Right forelimb (tissue), 1 donor: ENCODE data around the gene HEATR5A.

Experiments
- DNase-seq: peaks from one replicate; pipeline ENCODE4 v3.0.0-alpha.2; 2018

The HEATR5A gene

DNA sequence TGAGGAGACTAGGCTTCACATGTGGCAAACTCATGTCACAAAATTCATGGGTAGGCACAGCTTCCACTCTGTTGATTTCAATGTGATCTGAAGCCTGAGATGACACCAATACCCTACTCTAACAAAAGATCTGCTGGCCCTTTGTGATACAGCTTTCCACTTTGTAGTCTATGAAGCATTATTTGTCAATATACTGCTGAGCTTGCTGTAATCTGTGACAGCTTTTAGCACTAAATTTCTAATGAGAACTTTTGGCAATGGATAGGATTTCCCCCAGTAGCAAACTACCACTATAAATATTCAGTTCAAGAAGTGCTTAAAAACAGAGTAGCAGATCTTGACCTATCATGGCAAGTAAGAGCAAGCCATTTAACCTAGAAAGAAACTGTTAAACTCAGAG, 5.6 kb upstream of the HEATR5A start:
- DNase-seq, result no peak

DNA sequence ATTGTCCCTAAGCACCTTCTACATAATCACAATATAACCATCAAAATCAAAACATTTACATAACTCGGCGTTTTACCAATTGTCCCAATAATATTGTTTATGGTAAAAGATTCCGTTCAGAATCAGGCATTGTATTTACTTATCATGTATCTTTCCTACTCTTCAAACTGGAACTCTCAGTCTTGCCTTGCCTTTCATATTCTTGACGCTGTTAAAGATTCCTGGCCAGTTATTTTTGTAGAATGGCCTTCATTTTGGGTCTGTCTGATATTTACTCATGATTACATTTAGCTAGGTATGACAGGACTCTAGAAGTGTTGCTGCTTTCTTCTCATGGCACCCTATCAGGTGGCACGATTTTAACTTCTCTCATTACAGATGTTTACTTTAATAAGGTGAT, 850 bp upstream of the HEATR5A start:
- no peak for DNase-seq

DNA sequence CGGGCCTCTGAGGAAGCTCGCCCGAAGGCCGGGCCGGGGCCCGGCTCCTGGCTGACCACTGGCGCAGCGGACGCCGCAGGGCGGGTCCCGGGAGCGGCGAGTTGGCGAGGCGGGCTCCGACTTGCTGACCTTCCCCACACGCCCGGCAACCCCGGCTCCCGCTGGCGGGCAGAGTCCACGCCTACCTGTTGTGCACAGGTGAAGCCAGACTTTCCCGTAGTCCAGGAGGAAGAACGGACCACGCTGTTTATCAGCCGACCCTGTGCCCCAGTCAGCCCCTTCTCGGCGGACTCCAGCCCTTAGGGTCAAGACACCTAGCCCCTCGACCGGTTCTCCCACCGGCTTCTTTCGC, 407 bp downstream of the HEATR5A start:
- peak; percentile 72 for DNase-seq

DNA sequence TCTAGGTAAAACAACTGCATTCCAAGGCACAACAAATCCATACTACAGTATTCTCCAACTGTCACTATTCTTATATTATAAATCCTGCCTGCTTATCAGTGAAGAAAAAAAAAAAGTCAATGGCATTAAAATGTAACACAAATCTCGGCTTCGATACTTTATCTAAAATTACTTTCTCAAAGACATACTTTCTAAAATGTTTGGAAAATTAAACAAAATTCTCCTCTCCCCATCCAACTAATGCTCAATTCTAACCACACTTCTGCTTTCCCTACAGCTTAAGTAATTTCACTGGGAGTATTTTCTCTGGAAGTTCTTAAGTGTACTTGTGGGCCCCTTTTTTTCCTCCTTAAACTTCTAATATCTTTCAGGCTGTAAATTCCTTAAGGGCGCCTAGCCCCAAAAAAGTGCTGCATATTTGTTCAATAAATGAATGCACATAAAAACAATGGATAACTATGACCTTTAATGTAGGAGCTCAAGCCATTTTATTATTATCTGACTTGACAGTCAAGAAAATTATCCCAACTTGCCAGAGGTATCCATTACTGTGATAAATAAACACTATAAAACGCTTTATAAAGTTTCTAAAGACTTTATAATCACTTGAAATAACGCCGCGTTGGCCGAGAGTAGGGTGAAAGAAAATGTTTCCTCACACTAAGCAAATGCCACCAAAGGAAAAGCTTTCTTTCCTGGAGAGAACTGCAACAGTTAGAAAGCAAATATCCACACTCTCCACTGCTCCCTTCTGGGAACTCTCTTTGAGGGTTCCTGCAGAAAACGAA, 977 bp downstream of the HEATR5A start:
- DNase-seq, result no peak

DNA sequence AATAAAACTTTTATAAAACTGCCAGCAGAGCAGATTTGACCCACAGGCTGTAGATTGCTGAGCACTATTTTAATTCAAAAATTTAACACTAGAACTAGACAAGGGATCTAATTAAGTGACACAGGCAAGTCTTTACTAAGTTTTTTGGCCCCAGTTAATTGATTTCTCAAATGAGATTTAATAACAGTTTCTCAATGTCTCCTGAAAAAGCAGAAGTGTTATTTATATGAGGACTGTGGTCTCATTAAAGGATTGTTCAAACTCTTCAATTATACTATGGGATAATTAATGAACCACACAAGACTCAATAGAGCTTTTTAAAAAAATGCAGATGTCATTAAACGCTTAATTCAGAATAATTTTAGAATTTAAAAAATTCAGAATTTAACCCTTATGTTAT, 1.9 kb downstream of the HEATR5A start:
- no peak for DNase-seq

DNA sequence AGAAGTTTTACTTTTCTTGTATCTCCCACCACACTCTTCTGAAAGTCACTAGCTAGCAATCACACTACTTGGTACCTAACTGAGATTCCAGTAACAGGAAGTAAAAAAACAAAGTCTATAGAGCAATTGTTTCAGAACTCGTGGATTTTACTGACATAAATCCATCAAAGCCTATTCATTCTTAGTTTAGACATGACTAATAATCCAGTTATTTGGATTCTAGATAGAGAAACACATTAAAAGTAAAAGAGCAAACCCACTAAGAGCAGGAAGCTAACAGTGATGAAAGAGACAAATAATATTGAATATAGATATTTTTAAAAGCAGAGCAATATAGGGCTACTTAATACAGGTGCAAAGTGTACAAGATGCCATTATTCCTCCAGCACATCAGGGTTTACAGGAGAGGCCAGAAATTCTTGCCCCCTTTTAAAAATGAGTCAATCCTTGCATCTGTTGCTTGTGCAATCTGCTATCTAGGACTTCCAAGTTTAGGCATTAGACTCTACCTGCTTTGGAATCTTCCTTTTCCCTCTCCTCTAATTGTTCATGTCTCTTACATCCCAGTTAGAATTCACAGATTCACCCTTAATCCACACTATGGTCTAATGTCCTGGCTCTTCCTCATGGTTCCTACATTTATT, 6.0 kb downstream of the HEATR5A start:
- no peak for DNase-seq

DNA sequence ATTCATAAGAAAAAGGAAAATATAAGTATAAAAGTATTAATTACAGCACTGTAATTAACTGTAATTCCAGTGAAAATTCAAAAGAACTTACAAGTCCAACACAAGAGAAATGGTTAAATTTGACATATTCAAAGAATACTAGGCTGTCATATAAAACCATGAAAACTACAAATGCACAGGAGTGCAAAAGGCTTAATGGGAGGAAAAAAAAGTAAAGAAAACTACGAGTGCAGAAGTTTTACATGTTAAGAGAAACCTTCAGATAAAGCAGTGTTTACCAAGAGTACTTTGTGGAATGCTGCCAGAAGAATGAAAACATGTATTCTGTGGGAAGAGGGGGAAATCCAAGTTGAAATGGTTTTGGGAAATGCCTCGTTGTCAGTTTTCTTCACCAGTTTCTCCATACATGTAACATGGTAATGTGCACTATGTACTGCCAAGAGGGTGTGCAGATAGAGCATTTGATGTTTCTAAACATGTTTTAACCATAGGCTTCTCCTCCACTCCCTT, 9.1 kb downstream of the HEATR5A start:
- DNase-seq, result no peak

DNA sequence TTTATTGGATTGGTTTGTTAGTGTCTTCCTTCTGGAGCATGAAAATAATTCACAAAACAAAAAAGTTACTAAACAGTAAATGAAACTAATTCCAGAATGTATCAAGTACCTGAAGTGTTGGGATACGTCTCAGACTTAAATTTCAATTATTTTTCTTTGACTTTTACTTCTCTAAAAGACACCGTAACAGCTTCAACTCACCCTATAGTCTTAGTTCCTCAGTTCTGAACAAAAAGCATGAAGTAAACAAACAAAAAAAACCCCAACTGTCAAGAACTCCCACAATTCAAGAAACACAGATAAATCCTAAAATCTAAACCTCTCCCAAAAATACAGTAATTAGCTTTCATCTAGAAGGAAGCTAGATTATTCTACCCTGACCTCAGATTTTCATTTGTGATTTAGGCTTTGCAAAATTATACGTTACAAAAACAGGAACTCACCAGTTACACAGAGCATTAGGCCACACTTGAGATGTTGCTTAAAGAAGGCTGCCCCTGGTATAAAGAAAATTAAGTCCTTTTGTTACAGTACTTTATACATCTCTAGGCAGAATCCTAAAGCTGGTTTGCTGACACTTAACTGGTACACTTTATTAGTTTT, 10.2 kb downstream of the HEATR5A start:
- DNase-seq, result no peak

DNA sequence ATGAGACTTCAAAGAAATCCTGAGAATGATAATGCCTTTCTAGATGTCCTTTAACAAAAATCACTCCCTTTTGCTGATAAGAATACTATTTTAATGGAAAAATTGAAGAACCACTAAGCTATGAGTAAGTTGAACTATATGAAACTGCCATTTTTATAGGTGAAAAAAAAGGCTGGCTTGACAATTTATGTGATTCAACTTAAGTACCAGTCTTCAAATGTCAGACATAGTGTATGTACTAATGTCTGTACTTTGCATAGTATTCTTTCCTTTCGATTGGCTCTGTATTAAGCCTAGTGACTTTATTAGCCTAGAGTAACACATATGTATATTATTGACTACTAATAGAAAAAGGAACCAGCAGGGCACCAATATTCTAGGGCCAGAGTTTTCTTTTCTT, 11.9 kb downstream of the HEATR5A start:
- DNase-seq, result no peak

DNA sequence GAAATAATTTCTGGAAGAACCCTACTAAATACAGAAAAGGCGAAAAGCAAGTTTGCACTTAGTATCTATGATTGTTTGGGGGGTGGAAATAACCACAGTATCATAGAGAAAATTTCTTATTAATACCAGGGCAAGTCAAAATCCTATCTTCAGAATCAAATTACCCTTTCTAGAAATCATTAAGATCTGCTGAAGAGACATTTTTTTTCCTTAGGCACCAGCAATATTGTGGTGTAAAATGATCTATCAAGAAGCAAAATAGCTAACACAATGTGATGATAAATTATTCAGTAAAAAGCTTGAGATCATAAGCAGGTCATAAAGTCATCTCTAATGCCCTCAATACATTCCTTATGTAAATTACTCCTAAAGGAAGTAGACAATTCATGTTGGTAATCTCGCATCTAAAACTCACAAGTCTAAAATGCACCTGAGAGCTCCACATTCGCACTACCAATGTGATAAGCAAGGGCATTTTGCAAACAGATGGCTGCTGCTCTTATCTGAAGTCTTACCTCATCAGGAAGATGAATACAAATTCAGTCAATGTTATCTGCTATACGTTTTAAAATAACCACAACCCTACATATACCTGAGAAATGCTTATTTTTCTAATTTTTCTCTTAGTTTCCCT, 14.6 kb downstream of the HEATR5A start:
- DNase-seq, result no peak

DNA sequence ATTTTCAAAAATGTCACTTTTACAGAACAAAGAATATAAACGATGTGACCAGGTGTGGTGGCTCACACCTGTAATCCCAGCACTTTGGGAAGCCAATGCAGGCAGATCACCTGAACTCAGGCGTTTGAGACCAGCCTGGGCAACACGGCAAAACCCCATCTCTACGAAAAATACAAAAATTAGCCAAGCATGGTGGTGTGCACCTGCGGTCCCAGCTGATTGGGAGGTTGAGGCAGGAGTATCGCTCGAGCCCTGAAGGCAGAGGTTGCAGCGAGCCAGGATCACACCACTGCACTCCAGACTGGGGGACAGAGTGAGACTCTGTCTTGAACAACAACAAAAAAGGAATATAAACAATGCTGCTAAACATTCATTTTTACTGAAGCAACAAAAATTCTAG, 15.2 kb downstream of the HEATR5A start:
- no peak for DNase-seq

DNA sequence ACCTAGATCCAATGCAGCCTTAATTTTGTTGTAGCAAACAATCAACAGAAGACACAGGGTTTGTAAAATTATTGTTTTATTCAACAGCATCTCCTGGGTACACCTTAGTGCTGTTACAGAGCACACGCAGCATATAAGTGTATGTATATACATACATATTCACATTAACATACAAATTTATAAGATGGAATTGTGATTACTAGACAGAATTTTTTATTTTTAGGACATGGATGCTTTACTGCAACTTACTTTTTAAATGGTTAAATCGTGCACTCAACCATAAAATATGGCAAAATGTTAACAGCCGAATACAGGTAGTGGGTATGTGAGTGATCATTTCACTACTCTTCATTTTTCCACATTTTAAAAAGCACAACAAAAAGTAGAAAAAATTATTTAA, 16.6 kb downstream of the HEATR5A start:
- no peak for DNase-seq

DNA sequence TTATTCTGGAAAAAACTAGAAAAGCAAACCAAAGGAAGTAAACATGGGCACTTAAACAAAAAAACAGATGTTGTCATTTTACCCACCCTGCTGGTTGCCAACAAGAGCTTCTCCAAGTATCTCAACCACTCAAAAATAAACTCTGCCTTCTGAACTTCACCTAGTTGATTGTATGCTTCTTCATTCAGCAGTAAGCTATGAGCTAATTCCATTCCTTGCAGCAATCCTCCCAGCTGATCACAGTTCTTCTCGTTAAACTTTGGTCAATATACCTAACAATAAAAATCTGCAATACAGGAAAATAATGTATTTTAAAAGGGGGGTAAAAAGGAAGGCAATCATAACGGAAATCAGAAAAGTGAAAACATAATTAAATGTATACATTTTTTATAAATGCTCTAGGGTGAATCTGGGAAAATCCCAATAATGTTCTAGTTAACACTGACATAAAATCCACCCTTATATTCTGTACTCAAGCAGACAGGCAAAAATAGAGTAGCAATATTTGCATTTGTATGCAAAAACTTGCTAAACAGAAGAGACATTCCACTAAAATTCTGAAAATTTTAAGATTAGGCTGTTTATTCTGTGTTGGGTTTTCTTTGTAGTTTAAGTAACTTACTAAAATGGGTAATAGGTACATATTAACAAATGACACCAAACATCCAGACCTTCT, 17.4 kb downstream of the HEATR5A start:
- no peak for DNase-seq

DNA sequence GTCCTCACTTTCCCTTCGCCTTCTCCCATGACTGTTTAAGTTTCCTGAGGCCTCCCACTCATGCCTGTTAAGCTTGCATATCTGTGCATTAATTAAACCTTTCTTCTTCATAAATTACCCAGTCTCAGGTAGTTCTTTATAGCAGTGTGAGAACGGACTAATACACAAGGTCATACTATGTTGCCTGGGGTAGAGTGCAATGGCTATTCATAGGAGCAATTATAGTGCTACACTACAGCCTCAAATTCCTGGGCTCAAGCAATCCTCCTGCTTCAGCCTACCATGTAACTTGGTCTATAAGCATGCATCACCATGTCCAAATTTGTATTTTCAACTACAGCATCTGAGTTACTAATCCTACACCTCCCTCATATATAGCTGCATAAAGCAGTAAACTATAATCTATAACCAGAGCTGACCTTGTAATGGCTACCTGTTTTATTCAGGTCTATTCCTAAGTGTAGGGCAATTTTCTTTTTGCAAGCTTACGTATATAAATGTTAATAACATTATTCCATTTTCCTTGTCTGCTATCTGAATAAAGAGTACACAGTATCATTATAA, 18.9 kb downstream of the HEATR5A start:
- no peak for DNase-seq

DNA sequence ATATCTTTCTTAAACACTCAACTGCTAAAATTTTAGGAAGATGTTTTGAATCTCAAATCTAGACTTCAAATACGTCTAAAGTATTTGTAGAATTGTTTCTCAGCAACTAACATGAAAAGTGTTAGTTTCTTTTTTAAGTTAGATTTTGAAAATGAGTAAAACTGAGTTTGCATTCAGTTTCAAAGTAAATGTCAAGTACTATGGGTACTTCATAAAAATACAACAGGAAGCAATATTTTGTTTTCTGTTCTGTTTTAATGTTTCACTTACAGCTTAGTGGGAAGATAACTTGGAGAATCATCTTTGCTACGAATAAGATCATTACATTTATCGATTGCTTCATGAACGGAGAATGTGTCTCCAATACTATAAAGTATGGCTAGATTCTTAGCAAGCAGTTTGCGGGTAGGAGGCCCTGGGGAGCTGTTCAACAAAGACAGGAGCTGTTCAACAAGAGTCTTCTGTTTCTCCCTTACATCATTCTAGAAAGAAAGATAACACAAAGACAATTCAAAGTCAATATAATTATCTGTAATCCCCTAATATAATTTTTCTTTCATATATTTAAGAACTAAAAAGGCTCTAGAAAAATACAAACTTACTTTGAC, 20.2 kb downstream of the HEATR5A start:
- DNase-seq, result no peak

DNA sequence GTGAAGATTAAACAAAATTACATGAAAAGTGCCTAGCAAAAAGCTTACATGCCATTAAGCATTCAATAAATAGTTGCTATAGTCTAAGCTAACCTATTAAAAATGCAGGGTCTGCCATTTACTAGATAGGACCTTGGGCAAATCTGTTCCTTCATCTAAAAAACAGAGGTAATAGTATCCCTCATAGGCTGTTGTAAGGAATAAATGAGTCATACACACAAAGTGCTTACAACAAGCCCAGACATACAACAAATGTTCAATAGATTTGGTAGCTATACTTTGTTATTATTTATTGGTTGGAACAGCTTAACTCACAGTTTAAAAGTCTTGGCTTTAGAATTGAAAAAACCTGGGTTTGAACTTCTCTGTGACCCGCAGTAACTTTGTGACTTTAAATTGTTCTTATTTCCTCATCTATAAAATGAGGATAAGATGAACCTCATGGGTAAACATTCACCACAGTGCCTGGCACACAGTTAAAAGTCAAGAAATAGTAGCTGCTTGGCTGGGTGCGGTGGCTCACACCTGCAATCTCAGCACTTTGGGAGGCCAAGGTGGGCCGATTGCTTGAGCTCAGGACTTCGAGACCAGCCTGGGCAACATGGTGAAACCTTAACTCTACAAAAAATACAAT, 24.7 kb downstream of the HEATR5A start:
- no peak for DNase-seq

DNA sequence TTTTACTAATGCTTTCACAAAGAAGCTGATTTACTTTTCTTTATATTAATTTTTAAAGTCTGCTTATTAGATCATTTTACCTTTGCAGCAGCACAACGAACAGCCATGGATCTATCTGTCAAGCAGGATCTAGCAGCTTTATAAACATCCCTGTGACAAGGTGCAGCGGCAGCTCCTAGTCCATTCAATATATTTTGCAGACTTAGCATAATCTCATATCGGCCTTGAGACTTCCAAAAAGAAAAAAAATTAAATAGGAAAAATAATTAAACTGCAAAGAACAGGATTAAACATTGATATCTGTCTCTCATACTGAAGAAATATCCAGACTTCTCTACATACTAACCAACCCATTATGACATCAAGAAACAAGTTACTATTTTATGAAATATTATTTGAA, 25.2 kb downstream of the HEATR5A start:
- DNase-seq, result no peak

DNA sequence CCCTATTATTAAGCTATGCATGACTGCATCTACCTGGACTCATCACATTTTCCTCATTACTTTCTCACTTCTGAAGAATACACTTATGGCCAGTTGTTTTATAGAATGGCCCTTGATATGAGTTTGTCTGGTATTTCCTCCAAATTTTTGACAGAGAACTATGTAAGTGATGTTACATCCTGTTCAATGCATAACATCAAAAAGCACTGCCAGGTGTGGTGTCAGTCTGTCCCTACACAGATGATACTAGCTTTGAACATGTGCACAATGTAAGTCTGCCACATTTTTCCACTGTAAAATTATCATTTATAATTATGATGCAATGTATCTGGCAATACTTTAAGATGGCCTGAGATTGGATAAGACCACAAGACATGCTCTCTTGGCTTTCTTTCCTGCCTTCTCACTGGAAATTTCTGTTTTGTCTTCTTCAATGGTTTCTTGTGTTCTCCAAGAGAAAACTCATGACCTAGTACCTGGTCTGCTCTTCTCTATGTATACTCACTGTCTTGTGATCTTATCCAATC, 28.3 kb downstream of the HEATR5A start:
- DNase-seq, result no peak

DNA sequence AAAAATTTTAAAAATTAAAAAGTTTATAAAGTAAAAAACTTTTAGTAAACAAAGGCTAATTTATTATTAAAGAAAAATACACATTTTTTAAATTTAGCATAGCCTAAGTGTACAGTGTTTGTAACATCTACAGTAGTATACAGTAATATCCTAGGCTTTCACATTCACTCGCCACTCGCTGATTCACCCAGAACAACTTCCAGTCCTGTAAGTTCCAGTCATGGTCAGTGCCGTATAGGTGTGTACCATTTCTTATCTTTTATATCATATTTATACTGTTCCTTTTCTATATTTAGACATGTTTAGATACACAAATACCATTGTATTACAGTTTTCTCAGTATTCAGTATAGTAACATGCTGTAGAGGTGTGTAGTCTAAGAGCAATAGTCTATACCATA, 28.9 kb downstream of the HEATR5A start:
- no peak for DNase-seq

DNA sequence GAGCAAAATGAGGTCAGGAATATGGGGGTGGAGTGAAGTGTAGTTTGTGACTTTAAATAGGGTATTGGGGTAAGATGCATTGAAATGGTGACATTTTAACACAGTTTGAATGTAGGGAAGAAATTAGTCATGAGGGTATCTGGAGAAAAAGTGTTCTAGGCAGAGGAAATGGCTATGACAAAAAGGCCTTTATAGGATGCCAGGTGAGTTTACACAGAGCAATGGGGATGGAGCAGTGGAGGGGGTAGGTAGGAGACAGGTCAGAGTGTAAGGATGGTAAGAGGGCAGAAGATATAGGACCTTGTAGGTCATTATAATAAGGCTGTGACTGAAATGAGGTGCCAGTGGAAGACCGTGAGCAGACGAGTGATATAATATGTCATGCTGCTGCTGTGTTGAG, 30.4 kb downstream of the HEATR5A start:
- DNase-seq, result no peak

DNA sequence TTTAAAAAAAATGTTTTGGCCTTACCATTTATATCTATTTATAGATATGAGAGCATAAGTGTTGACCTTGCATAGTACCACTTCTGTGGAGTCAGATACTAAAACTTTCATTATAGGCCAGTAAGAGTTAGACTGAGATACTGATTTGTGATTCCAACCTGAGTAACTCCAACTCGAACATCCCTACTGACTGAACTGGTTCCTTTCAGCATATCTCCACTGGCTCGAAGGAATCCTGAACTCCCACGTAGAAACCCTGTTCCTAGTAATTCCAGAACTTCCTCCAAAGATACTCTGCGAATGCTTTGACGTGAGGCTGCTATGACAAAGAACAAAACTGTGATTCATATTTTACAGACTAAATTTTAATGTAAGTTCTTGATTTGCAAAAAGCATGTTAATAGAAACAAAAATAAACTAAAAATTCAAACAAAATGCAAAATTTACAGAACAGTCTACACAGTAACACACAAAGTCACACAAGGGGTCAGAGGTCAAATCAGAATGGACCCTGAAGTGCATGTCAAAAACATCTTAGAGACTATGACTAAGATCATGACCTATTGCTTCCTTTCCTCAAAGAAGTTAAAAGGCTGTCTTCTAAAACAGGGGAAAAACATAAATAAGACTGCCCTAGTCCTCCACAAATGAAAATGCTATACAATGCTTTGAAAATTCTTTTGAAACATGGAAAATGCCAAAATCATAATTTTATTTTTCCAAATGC, 31.5 kb downstream of the HEATR5A start:
- no peak for DNase-seq
